H1 (cell line): Measurements from ENCODE around the gene KRT4.

Experiments
- BCL11A ChIP-seq, 2 experiments: IDR thresholded peaks; one replicate each; pipeline ENCODE4 v1.6.1; 2011; ENCODE audit warnings: low read depth in 2 of 2, low read length in 2 of 2, mild to moderate bottlenecking in 2 of 2
- CBX5 ChIP-seq: fragments of 300-800, 300-1000 bp; sonication (generic); IDR thresholded peaks from 2 replicates; pipeline ENCODE4 v1.7.1; 2016; ENCODE audit warnings: antibody characterized with exemption, low read length, low read depth
- CBX8 ChIP-seq: fragments of 300-800, 300-1000 bp; sonication (generic); IDR thresholded peaks from 2 replicates; pipeline ENCODE4 v1.7.1; 2016; ENCODE audit warnings: low read depth, low read length, borderline replicate concordance
- CTCF ChIP-seq, 3 experiments: IDR thresholded peaks; 1 replicate in 2 of 3; 2 replicates in 1 of 3; pipeline versions ENCODE4 v1.5.1 to v1.6.1; 2011; ENCODE audit warnings: low read length in 3 of 3, mild to moderate bottlenecking in 3 of 3, inconsistent platforms in 2 of 3, low read depth in 1 of 3, moderate library complexity in 1 of 3; ENCODE audit not compliant: insufficient read depth in 1 of 3; ENCODE audit errors: control extremely low read depth in 1 of 3
- GABPA ChIP-seq: IDR thresholded peaks from 2 replicates; pipeline ENCODE4 v1.6.1; 2011; ENCODE audit warnings: mild to moderate bottlenecking, low read length, moderate library complexity, borderline replicate concordance; ENCODE audit not compliant: insufficient read depth
- JUN ChIP-seq: IDR thresholded peaks from 2 replicates; pipeline ENCODE4 v1.6.1; 2011; ENCODE audit warnings: low read depth, mild to moderate bottlenecking, improper control_type of control experiment, low read length
- POLR2A ChIP-seq, 2 experiments: IDR thresholded peaks; 1 replicate in 1 of 2; 2 replicates in 1 of 2; pipeline ENCODE4 v1.6.1; 2011; ENCODE audit warnings: low read depth in 2 of 2, low read length in 2 of 2, mild to moderate bottlenecking in 2 of 2; ENCODE audit errors: control extremely low read depth in 1 of 2

DNA sequence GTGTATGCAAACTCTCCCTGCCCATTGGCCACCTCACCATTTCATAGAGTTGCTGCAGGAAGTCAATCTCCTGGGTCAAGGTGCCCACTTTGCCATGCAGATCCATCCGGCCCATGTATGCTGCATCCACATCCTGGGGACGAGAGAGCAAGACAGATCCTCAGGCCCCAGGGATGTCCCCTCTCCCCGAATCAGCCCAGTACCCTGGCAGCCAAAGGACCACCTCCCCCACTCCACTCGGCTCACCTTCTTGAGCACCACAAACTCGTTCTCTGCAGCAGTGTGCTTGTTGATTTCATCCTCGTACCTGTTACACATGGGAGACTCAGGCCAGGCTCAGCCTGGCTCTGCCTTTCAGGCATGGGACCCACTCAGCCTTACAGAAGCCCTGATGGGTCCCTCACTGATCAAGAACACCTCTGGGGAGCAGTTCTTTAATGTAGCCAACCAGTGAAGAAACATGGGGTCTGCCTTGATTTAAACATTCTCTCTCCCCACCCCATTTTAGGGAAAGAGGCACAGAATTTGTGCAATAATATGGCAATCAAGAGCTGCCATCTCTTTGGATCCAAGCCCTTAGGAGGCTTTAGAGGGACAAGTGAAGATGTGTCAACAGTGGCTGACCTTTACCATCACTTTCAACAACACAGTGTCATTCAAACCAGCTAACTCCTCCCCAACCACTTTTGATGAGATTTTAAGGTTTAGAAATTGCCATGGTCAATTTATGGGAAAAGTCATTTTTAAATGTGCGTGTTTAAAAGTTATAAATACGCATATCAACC is 16.3 kb upstream of the KRT4 start:
- TF ChIP-seq JUN (no peak), CTCF (IDR thresholded peaks at IDR 0.05; ENCODE audit: control extremely low read depth in 1 of 3, insufficient read depth in 1 of 3, low read depth in 1 of 3, low read length in 3 of 3) (no peak), GABPA (no peak), CBX8 (no peak), POLR2A (IDR thresholded peaks at IDR 0.05; ENCODE audit: control extremely low read depth in 1 of 2, low read depth in 2 of 2, low read length in 2 of 2) (no peak), BCL11A (IDR thresholded peaks at IDR 0.05; ENCODE audit: low read depth in 2 of 2, low read length in 2 of 2) (no peak), CBX5 (no peak)
